ENCODE data around the gene RORB. TPM values are rescaled to one million over a fixed set of nuclear protein-coding genes. Genes with fewer than 3 reads are reported as not detected.

Gene RORB
- total RNA-seq, 1 experiment from 2014 or later: 0.08 TPM

GRCh38 chr9:74577956-74578355 is 80.8 kb downstream of the RORB start:
- TF ChIP-seq TCF7L2 (IDR thresholded peaks at IDR 0.05; ENCODE audit: low read depth, low read length) (no peak), SIN3A (IDR thresholded peaks at IDR 0.05; ENCODE audit: borderline replicate concordance, insufficient read depth, low read depth, low read length) (no peak), CTCF (IDR thresholded peaks at IDR 0.05) (peak; percentile 35; the same call in 1 of the 2 replicates)
- TF ChIP-seq, protein P1, sequence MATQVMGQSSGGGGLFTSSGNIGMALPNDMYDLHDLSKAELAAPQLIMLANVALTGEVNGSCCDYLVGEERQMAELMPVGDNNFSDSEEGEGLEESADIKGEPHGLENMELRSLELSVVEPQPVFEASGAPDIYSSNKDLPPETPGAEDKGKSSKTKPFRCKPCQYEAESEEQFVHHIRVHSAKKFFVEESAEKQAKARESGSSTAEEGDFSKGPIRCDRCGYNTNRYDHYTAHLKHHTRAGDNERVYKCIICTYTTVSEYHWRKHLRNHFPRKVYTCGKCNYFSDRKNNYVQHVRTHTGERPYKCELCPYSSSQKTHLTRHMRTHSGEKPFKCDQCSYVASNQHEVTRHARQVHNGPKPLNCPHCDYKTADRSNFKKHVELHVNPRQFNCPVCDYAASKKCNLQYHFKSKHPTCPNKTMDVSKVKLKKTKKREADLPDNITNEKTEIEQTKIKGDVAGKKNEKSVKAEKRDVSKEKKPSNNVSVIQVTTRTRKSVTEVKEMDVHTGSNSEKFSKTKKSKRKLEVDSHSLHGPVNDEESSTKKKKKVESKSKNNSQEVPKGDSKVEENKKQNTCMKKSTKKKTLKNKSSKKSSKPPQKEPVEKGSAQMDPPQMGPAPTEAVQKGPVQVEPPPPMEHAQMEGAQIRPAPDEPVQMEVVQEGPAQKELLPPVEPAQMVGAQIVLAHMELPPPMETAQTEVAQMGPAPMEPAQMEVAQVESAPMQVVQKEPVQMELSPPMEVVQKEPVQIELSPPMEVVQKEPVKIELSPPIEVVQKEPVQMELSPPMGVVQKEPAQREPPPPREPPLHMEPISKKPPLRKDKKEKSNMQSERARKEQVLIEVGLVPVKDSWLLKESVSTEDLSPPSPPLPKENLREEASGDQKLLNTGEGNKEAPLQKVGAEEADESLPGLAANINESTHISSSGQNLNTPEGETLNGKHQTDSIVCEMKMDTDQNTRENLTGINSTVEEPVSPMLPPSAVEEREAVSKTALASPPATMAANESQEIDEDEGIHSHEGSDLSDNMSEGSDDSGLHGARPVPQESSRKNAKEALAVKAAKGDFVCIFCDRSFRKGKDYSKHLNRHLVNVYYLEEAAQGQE (IDR thresholded peaks at IDR 0.05; ENCODE audit: insufficient read depth in 1 of 2, low read depth in 2 of 2, low read length in 1 of 2): no peak
- ATAC-seq (no peak), DNase-seq (ENCODE audit: low read depth, low spot score) (no peak)
- intact Hi-C loops (cut with micrococcal nuclease; ENCODE audit: unreplicated experiment) (loop anchor here (5.0 to 10.0 kb wide), 3 partner anchors 64 to 1373 kb away; no protein-coding TSS in a partner anchor), in situ Hi-C loops (cut with HindIII; ENCODE audit: low pct_unique_long_range_greater_than_20kb, low sequenced_read_pairs) (no loop called here)
- BruUV-seq (replicated peaks): no TSS peak
- no peaks in the 10 kb centered on the region for H3K9me3 ChIP-seq (ENCODE audit: control insufficient read depth, insufficient read depth, low read depth, low read length)
- H3K36me3 ChIP-seq (ENCODE audit: control insufficient read depth, insufficient read depth, low read length): no peaks in the 10 kb centered on the region
- no peak overlapping the region for H3K27ac ChIP-seq (ENCODE audit: low read length)
- ChIA-PET CTCF (no interaction called here), POLR2A (no interaction called here)
- H3K4me3 ChIP-seq (ENCODE audit: low read depth in 2 of 2, low read length in 2 of 2): no peak overlapping the region
- H3K27me3 ChIP-seq (ENCODE audit: control insufficient read depth, insufficient read depth, low read length): no peaks in the 10 kb centered on the region
- no peaks in the 10 kb centered on the region for H3K4me1 ChIP-seq (ENCODE audit: control insufficient read depth, insufficient read depth, low read length)

GRCh38 chr9:74589576-74589975 is 92.4 kb downstream of the RORB start:
- BruUV-seq (replicated peaks): no TSS peak
- TF ChIP-seq, protein P1 (IDR thresholded peaks at IDR 0.05; ENCODE audit: insufficient read depth in 1 of 2, low read depth in 2 of 2, low read length in 1 of 2): no peak
- TF ChIP-seq TCF7L2 (IDR thresholded peaks at IDR 0.05; ENCODE audit: low read depth, low read length) (no peak), CTCF (IDR thresholded peaks at IDR 0.05) (no peak), POLR2AphosphoS5 (IDR thresholded peaks at IDR 0.05; ENCODE audit: low read depth, low read length) (no peak), SIN3A (IDR thresholded peaks at IDR 0.05; ENCODE audit: borderline replicate concordance, insufficient read depth, low read depth, low read length) (no peak)
- POLR2A ChIA-PET: no interaction called here
- no peak overlapping the region for H3K4me3 ChIP-seq (ENCODE audit: low read depth in 2 of 2, low read length in 2 of 2)
- in situ Hi-C loops (cut with HindIII; ENCODE audit: low pct_unique_long_range_greater_than_20kb, low sequenced_read_pairs) (no loop called here), intact Hi-C loops (cut with micrococcal nuclease; ENCODE audit: unreplicated experiment) (no loop called here)
- CTCF ChIA-PET: no interaction called here
- no peaks in the 10 kb centered on the region for H3K9me3 ChIP-seq (ENCODE audit: control insufficient read depth, insufficient read depth, low read depth, low read length)
- H3K36me3 ChIP-seq (ENCODE audit: control insufficient read depth, insufficient read depth, low read length): no peaks in the 10 kb centered on the region
- H3K27me3 ChIP-seq (ENCODE audit: control insufficient read depth, insufficient read depth, low read length): no peaks in the 10 kb centered on the region
- ATAC-seq (no peak), DNase-seq (ENCODE audit: low read depth, low spot score) (no peak)
- no peaks in the 10 kb centered on the region for H3K4me1 ChIP-seq (ENCODE audit: control insufficient read depth, insufficient read depth, low read length)
- no peak overlapping the region for H3K27ac ChIP-seq (ENCODE audit: low read length)

All from Panc1 (cell line).